Measurements from ENCODE around the gene TAF12.
"Not testable (repeated sequence)": the region's sequence is repeated elsewhere in the genome, so short reads cannot be mapped to it uniquely, and the experiment has no call there.

Gene TAF12

GRCh38 chr1:28573564-28573963 lies 69.3 kb downstream of the TAF12 start:
- no peak for DNase-seq
- H3K4me3 ChIP-seq (ENCODE audit: low read depth, low read length) = no peak overlapping the region
- H3K9me3 ChIP-seq (ENCODE audit: severe bottlenecking) = no peaks in the 10 kb centered on the region
- TF ChIP-seq CTCF (IDR thresholded peaks at IDR 0.05; ENCODE audit: low read depth, low read length) = no peak
- no peak overlapping the region for H3K27ac ChIP-seq
- no peaks in the 10 kb centered on the region for H3K27me3 ChIP-seq (ENCODE audit: insufficient read depth, low read depth, severe bottlenecking)
- peaks cover 53% of the 10 kb centered on the region for H3K36me3 ChIP-seq

DNA sequence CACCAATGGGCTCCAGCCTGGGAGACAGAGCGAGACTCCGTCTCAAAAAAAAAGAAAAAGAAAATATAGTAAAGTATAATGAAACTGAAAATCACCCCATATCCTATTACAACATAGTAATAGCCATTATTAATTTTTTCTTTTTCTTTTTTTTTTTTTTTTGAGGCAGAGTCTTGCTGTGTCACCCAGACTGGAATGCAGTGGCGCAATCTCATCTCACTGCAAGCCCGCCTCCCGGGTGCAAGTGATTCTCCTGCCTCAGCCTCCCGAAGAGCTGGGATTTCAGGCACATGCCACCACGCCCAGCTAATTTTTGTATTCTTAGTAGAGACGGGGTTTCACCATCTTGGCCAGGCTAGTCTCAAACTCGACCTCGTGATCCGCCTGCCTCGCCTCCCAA lies 70.0 kb downstream of the TAF12 start:
- not testable (repeated sequence) for H3K9me3 ChIP-seq (ENCODE audit: severe bottlenecking); DNase-seq; H3K4me3 ChIP-seq (ENCODE audit: low read depth, low read length); H3K27me3 ChIP-seq (ENCODE audit: insufficient read depth, low read depth, severe bottlenecking); H3K27ac ChIP-seq
- peaks cover 53% of the 10 kb centered on the region for H3K36me3 ChIP-seq

DNA sequence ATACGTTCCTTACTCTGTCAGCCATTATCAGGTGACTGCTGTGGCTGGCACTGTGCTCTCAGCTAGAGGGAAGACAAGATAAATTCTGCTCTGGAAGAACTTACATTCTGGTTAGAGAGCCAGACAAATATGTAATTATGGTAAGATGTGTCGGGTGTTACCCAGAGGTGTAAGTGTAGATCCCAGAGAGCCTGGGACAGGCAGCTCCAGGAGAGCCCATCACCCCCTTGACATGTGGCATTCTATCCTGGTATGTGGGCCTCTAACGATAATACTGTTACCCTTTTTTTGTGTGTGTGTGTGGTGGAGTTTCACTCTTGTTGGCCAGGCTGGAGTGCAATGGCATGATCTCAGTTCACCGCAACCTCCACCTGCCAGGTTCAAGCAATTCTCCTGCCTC lies 71.0 kb downstream of the TAF12 start:
- Histone ChIP-seq H3K9me3 (ENCODE audit: severe bottlenecking) (no peaks in the 10 kb centered on the region), H3K27me3 (ENCODE audit: insufficient read depth, low read depth, severe bottlenecking) (no peaks in the 10 kb centered on the region), H3K36me3 (peaks cover 52% of the 10 kb centered on the region), H3K4me3 (ENCODE audit: low read depth, low read length) (no peak overlapping the region), H3K27ac (no peak overlapping the region)
- no peak for TF ChIP-seq CTCF (IDR thresholded peaks at IDR 0.05; ENCODE audit: low read depth, low read length)
- DNase-seq = no peak

DNA sequence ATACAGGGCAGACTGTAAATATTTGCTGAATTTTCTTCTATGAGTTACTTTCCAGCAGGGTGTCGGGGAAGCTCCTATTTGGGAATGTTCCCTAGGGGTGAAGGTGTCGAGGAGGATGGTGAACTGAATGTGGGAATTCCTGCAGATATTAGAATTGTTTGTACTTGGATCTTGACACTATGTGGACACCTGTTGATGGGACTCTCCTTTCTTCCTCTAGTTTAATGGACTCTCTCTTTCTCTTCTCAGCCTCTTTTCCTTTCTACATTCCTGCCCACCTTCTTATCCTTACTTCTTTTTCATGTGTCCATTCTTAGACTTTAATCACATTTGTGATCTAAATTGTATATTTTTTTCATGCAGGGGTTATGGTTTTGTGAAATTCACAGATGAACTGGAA lies 75.9 kb downstream of the TAF12 start:
- H3K27me3 ChIP-seq (ENCODE audit: insufficient read depth, low read depth, severe bottlenecking) = no peaks in the 10 kb centered on the region
- peaks cover 64% of the 10 kb centered on the region for H3K36me3 ChIP-seq
- DNase-seq = no peak
- H3K4me3 ChIP-seq (ENCODE audit: low read depth, low read length) = no peak overlapping the region
- no peak overlapping the region for H3K27ac ChIP-seq
- TF ChIP-seq CTCF (IDR thresholded peaks at IDR 0.05; ENCODE audit: low read depth, low read length) = no peak
- no peaks in the 10 kb centered on the region for H3K9me3 ChIP-seq (ENCODE audit: severe bottlenecking)

DNA sequence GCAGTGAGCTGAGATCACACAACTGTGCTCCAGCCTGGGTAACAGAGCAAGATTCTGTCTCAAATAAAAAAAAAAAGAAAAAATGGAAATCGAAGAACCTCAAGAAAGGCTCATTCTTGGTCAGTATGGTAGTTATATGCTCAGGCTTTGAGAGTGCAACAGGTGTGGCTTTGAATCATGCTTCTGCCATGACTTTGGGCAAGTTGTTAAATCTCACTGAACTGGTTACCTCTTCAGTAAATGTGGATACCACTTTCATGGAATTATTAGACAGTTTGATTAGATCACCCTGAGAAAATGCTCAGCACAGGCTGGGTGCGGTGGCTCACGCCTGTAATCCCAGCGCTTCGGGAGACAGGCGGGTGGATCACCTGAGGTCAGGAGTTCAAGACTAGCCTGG lies 77.1 kb downstream of the TAF12 start:
- Histone ChIP-seq H3K36me3 (peaks cover 66% of the 10 kb centered on the region), H3K27me3 (ENCODE audit: insufficient read depth, low read depth, severe bottlenecking) (no peaks in the 10 kb centered on the region), H3K4me3 (ENCODE audit: low read depth, low read length) (no peak overlapping the region), H3K9me3 (ENCODE audit: severe bottlenecking) (no peaks in the 10 kb centered on the region), H3K27ac (no peak overlapping the region)
- no peak for TF ChIP-seq CTCF (IDR thresholded peaks at IDR 0.05; ENCODE audit: low read depth, low read length)
- DNase-seq = no peak

DNA sequence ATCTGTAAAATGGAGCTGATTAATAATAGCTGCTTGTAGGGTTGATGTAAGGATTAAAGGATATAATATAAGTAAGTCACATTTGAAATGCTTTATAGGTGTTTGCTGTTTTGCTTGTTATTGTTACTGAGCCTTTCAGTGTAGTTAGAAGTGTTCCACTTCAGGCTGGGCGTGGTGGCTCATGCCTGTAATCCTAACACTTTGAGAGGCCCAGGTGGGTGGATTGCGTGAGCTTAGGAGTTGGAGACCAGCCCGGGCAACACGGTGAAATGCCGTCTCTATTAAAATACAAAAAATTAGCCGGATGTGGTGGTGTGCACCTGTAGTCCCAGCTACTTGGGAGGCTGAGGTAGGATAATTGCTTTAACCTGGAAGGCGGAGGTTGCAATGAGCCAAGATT lies 77.8 kb downstream of the TAF12 start:
- no peak for TF ChIP-seq CTCF (IDR thresholded peaks at IDR 0.05; ENCODE audit: low read depth, low read length)
- Histone ChIP-seq H3K27ac (no peak overlapping the region), H3K36me3 (peaks cover 71% of the 10 kb centered on the region)

More for the DNA sequence above, 77.8 kb downstream of the TAF12 start:
- DNase-seq = no peak
- H3K9me3 ChIP-seq (ENCODE audit: severe bottlenecking) = no peaks in the 10 kb centered on the region
- no peaks in the 10 kb centered on the region for H3K27me3 ChIP-seq (ENCODE audit: insufficient read depth, low read depth, severe bottlenecking)
- no peak overlapping the region for H3K4me3 ChIP-seq (ENCODE audit: low read depth, low read length)

All from WERI-Rb-1 (cell line).